Neural crest cell (in vitro differentiated cells): Measurements from ENCODE around the gene ARID4A. TPM values are rescaled to one million over a fixed set of nuclear protein-coding genes. Genes with fewer than 3 reads are reported as not detected.
A peak's percentile ranks its signal among the peaks of the same experiment; 100 is the strongest.

ENCODE experiments used
- DNase-seq: peaks from one replicate; pipeline ENCODE4 v3.0.0; 2021; ENCODE audit warnings: low read depth, mixed read lengths, low spot score
- H3K27ac Mint-ChIP-seq: one replicate; pipeline ENCODE4 v1.8.0; 2021; ENCODE audit warnings: mild to moderate bottlenecking, mixed read lengths; ENCODE audit not compliant: unreplicated experiment
- H3K27me3 Mint-ChIP-seq: 2 replicates; pipeline ENCODE4 v1.8.0; 2021; ENCODE audit warnings: low read depth, mild to moderate bottlenecking, mixed read lengths
- H3K36me3 Mint-ChIP-seq: 2 replicates; pipeline ENCODE4 v1.8.0; 2021; ENCODE audit warnings: low read depth, mild to moderate bottlenecking, mixed read lengths
- H3K4me1 Mint-ChIP-seq: 2 replicates; pipeline ENCODE4 v1.8.0; 2021; ENCODE audit warnings: mixed read lengths
- H3K4me3 Mint-ChIP-seq: one replicate; pipeline ENCODE4 v1.8.0; 2021; ENCODE audit warnings: mild to moderate bottlenecking, mixed read lengths
- H3K9me3 Mint-ChIP-seq: 2 replicates; pipeline ENCODE4 v1.8.0; 2021; ENCODE audit warnings: mixed read lengths
- total RNA-seq: library from RNA; stranded (reverse); gene quantifications from 2 replicates; pipeline ENCODE4 v1.2.1, GENCODE V29; 2021
- TF ChIP-seq, protein P1 (sequence below): fragments of 200-600 bp; sonication (generic); conservative IDR thresholded peaks from 2 replicates; pipeline ENCODE4 v1.5.0; 2021; ENCODE audit warnings: antibody characterized with exemption, mild to moderate bottlenecking

The ARID4A gene
- total RNA-seq, 1 donor from 2014 or later, result 30.5 TPM

DNA sequence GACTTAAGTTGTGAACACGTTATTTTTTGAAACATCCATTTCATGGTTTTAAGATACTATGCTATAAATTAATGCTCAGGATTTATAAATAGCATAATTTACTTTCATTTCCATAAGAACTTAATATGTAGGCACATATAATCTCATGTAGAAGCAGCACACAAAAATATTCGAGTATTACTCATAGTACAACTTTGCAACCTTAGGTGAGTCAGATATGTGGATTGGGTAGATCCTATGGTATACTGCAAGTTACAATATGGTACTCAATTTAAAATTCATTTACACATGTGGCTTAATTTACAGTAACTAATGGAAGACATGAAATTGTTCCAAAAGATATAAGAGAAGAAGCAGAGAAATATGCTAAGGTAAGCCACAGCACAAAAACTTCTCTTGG, 27.7 kb upstream of the ARID4A start:
- no peaks in the 10 kb centered on the region for H3K9me3 Mint-ChIP-seq
- no peaks in the 10 kb centered on the region for H3K27me3 Mint-ChIP-seq
- TF ChIP-seq, protein P1, sequence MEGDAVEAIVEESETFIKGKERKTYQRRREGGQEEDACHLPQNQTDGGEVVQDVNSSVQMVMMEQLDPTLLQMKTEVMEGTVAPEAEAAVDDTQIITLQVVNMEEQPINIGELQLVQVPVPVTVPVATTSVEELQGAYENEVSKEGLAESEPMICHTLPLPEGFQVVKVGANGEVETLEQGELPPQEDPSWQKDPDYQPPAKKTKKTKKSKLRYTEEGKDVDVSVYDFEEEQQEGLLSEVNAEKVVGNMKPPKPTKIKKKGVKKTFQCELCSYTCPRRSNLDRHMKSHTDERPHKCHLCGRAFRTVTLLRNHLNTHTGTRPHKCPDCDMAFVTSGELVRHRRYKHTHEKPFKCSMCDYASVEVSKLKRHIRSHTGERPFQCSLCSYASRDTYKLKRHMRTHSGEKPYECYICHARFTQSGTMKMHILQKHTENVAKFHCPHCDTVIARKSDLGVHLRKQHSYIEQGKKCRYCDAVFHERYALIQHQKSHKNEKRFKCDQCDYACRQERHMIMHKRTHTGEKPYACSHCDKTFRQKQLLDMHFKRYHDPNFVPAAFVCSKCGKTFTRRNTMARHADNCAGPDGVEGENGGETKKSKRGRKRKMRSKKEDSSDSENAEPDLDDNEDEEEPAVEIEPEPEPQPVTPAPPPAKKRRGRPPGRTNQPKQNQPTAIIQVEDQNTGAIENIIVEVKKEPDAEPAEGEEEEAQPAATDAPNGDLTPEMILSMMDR, result no peak
- DNase-seq, result no peak
- H3K4me3 Mint-ChIP-seq, result no peak overlapping the region
- H3K4me1 Mint-ChIP-seq, result no peaks in the 10 kb centered on the region
- no peak overlapping the region for H3K27ac Mint-ChIP-seq
- peaks cover 20% of the 10 kb centered on the region for H3K36me3 Mint-ChIP-seq

DNA sequence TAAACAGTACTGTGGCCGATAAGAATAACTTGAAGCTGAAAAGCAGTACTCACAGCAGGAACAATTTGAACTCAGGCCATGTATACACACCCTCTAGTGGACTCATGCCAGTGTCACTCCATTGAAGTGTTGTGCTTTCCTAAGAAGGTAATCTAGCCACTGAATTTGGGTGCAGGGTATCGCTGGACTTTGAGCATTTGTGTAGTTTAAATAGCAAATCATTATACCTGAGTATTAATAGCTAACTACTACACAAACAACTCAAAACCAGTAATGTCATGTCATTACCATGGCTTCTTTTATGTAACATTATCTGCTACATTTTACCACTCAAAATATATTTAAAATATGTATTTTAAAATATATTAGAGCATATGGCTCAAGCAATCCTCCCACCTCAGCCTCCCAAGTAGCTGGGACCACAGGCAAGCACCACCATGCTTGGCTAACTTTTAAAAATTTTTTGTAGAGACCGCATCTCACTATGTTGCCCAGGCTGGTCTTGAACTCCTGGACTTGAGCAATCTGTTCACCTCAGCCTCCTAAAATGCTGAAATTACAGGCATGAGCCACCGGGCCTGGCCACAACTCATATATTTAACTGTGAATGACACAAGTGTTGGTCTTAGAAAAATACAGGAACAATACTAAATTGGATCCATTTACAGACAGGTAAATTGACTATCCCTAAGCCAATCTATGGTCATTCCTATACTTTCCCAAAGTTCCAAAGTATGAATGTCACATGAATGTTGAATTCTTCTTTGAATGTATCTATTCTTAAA, 25.6 kb upstream of the ARID4A start:
- H3K9me3 Mint-ChIP-seq, result no peaks in the 10 kb centered on the region
- H3K27me3 Mint-ChIP-seq, result no peaks in the 10 kb centered on the region
- TF ChIP-seq, protein P1, result peak; percentile 35
- H3K4me1 Mint-ChIP-seq, result no peaks in the 10 kb centered on the region
- H3K36me3 Mint-ChIP-seq, result peaks cover 16% of the 10 kb centered on the region
- no peak for DNase-seq
- H3K4me3 Mint-ChIP-seq, result no peak overlapping the region
- no peak overlapping the region for H3K27ac Mint-ChIP-seq

DNA sequence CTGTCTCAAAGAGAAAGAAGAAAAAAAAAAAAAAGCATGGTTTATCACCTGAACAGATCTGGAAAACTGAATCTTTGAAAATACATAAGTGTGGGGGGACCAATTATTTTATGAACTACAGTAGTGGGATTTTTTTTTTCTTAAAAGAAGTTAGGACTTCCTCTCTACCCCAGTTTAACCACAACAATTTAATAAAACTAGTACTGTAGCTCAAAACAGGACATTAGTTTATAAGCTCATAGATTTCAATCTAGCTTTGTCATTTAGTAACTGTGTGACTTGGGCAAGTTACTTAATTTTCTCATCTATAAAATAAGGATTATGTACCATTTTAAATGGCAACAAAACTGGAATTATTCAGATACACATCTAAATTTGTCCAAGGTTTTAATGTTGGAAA, 23.5 kb upstream of the ARID4A start:
- TF ChIP-seq, protein P1, result no peak
- no peaks in the 10 kb centered on the region for H3K27me3 Mint-ChIP-seq
- no peak overlapping the region for H3K4me3 Mint-ChIP-seq
- no peak for DNase-seq
- H3K9me3 Mint-ChIP-seq, result no peaks in the 10 kb centered on the region
- no peaks in the 10 kb centered on the region for H3K4me1 Mint-ChIP-seq
- H3K27ac Mint-ChIP-seq, result no peak overlapping the region
- H3K36me3 Mint-ChIP-seq, result peaks cover 14% of the 10 kb centered on the region

DNA sequence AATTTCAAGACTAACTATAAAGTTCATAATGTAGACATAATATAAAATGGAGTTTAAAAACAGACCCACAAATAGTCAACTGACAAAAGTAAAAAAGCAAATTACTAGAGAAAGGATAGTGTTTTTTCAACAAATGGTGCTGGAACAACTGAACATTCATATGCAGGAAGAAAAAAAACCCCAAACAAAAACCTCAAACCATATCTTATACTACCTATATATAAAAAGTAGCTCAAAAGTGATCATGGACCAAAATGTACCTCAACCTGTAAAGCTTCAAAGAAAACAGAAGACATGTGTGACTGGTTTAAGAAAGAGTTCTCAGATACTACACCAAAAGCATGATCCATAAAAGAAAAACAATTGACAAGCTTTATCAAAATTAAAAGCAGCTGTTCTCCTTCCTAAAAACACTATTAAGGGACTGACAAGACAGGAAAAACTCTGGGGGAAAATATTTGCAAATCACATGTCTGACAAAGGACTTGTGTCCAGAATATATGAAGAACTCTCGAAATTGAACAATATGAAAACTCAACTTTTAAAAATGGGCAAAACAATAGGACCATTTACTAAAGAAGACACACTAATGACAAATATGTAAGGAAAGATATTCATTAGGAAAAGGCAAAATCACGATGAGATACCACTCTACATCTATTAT, 22.7 kb upstream of the ARID4A start:
- Mint-ChIP-seq H3K36me3 (peaks cover 6% of the 10 kb centered on the region), H3K4me1 (no peaks in the 10 kb centered on the region), H3K4me3 (no peak overlapping the region)

DNA sequence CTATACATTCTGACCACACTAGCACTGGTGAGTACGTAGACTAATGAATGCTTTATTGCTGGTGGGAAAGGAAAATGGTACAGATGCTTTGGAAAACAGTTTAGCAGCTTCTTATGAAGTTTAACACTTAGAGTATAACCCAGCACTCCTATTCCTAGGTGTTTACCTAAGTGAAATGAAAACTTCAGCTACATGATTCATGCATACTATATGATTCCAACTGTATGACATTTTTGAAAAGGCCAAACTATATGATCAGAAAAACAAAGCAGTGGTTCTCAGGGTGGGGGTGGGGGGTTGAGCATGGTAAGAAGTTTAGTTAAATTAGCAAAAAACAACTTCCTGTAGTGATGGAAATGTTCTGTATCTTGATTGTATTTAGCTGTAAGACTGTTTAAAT, 22.1 kb upstream of the ARID4A start:
- Mint-ChIP-seq H3K36me3 (peaks cover 7% of the 10 kb centered on the region), H3K4me3 (no peak overlapping the region), H3K4me1 (peaks cover 5% of the 10 kb centered on the region), H3K9me3 (no peaks in the 10 kb centered on the region), H3K27me3 (no peaks in the 10 kb centered on the region), H3K27ac (no peak overlapping the region)
- DNase-seq, result no peak
- TF ChIP-seq, protein P1, result no peak

More for the DNA sequence above, 22.7 kb upstream of the ARID4A start:
- TF ChIP-seq, protein P1, result no peak
- Mint-ChIP-seq H3K27me3 (no peaks in the 10 kb centered on the region), H3K9me3 (no peaks in the 10 kb centered on the region), H3K27ac (no peak overlapping the region)
- no peak for DNase-seq
